H1 (cell line): ENCODE measurements around the gene IL1RAP. TPM values are rescaled to one million over a fixed set of nuclear protein-coding genes. Genes with fewer than 3 reads are reported as not detected.

ENCODE experiments used
- CTCF ChIA-PET: fragments of 300-600 bp; sonication (Branson Sonifier 250); formaldehyde crosslinking; loops from one replicate; lab custom pipeline; 2021; ENCODE audit not compliant: partially characterized antibody; lab: Charles Lee
- POLR2A ChIA-PET: fragments of 300-600 bp; sonication (Branson Sonifier 250); formaldehyde crosslinking; loops from one replicate; lab custom pipeline; 2021; ENCODE audit warnings: inconsistent platforms; ENCODE audit not compliant: partially characterized antibody; lab: Charles Lee
- DNase-seq, 2 experiments: peaks; one replicate each; pipeline versions ENCODE4 v3.0.0 to v3.0.0-alpha.2; 2010 to 2022; ENCODE audit warnings: low spot score in 2 of 2, low read depth in 1 of 2, mixed read lengths in 1 of 2
- FAIRE-seq: peaks from 2 replicates; lab custom pipeline; 2011; peaks lifted over from hg19 to GRCh38; lab: Jason Lieb, UNC
- H2AFZ ChIP-seq: 2 replicates; pipeline ENCODE4 v1.8.1; 2012; ENCODE audit warnings: low read length, inconsistent platforms
- H2AK5ac ChIP-seq: 2 replicates; pipeline ENCODE4 v1.6.1; 2013; ENCODE audit warnings: low read depth, low read length
- H2BK120ac ChIP-seq: replicated peaks from 2 replicates; pipeline ENCODE3; 2013; ENCODE audit warnings: low read depth, low read length, inconsistent platforms
- H2BK12ac ChIP-seq: 2 replicates; pipeline ENCODE4 v1.6.1; 2013; ENCODE audit warnings: low read depth, low read length
- H2BK15ac ChIP-seq: 2 replicates; pipeline ENCODE4 v1.6.1; 2013; ENCODE audit warnings: low read length
- H2BK20ac ChIP-seq: 2 replicates; pipeline ENCODE4 v1.6.1; 2013; ENCODE audit warnings: low read length
- H2BK5ac ChIP-seq: 2 replicates; pipeline ENCODE4 v1.6.1; 2013; ENCODE audit warnings: low read depth, low read length
- H3K14ac ChIP-seq: 2 replicates; pipeline ENCODE4 v1.6.1; 2013; ENCODE audit warnings: inconsistent platforms; ENCODE audit not compliant: insufficient read length
- H3K18ac ChIP-seq: 2 replicates; pipeline ENCODE4 v1.6.1; 2013; ENCODE audit warnings: low read length; ENCODE audit errors: extremely low read depth
- H3K23ac ChIP-seq: 2 replicates; pipeline ENCODE4 v1.6.1; 2013; ENCODE audit warnings: inconsistent platforms; ENCODE audit not compliant: insufficient read length
- H3K23me2 ChIP-seq: 2 replicates; pipeline ENCODE4 v1.6.1; 2013; ENCODE audit warnings: low read depth, low read length
- H3K27ac ChIP-seq: 2 replicates; pipeline ENCODE4 v1.6.1; 2011; ENCODE audit warnings: low read depth, low read length, inconsistent platforms
- H3K27me3 ChIP-seq, 4 experiments: replicated peaks in 1 of 4; 1 replicate in 1 of 4; 2 replicates in 3 of 4; pipeline versions ENCODE4 v1.6.1 to v1.8.1; 2011 to 2013; ENCODE audit warnings: low read length in 3 of 4, mild to moderate bottlenecking in 3 of 4, inconsistent platforms in 2 of 4, mixed read lengths in 2 of 4, moderate library complexity in 1 of 4; ENCODE audit not compliant: control insufficient read depth in 3 of 4, insufficient read depth in 3 of 4; ENCODE audit errors: extremely low read depth in 1 of 4
- H3K36me3 ChIP-seq, 4 experiments: 2 replicates each; pipeline versions ENCODE4 v1.6.1 to v1.8.1; 2011 to 2013; ENCODE audit warnings: mild to moderate bottlenecking in 4 of 4, low read length in 3 of 4, moderate library complexity in 2 of 4, control low read depth in 1 of 4, inconsistent platforms in 1 of 4; ENCODE audit not compliant: insufficient read depth in 4 of 4, control insufficient read depth in 2 of 4
- H3K4ac ChIP-seq: replicated peaks from 2 replicates; pipeline ENCODE3; 2013; ENCODE audit warnings: low read length, low read depth, mixed read lengths, inconsistent platforms; ENCODE audit not compliant: insufficient read length
- H3K4me1 ChIP-seq, 4 experiments: replicated peaks in 1 of 4; 1 replicate in 1 of 4; 2 replicates in 3 of 4; pipeline versions ENCODE4 v1.6.1 to v1.8.1; 2011 to 2013; ENCODE audit warnings: low read length in 3 of 4, inconsistent platforms in 2 of 4, mixed read lengths in 1 of 4; ENCODE audit not compliant: insufficient read depth in 4 of 4, control insufficient read depth in 3 of 4
- H3K4me2 ChIP-seq, 2 experiments: 2 replicates each; pipeline versions ENCODE4 v1.6.1 to v1.8.1; 2011 to 2013; ENCODE audit warnings: low read depth in 2 of 2, low read length in 2 of 2, control low read depth in 1 of 2, inconsistent platforms in 1 of 2, mild to moderate bottlenecking in 1 of 2; ENCODE audit not compliant: insufficient read depth in 1 of 2
- H3K4me3 ChIP-seq, 4 experiments: fragments of 200-600, 300-600 bp in 1 of 4; sonication (generic), shearing (Covaris generic), sonication (Bioruptor Twin) in 1 of 4; 2 replicates each; pipeline versions ENCODE4 v1.5.1 to v1.8.1; 2011 to 2016; ENCODE audit warnings: low read length in 4 of 4, low read depth in 3 of 4, control low read depth in 2 of 4, inconsistent platforms in 2 of 4, mild to moderate bottlenecking in 2 of 4, mixed read lengths in 1 of 4, moderate library complexity in 1 of 4; ENCODE audit not compliant: insufficient read depth in 2 of 4; ENCODE audit errors: extremely low read depth in 1 of 4
- H3K56ac ChIP-seq: replicated peaks from 2 replicates; pipeline ENCODE3; 2013; ENCODE audit warnings: low read depth, mild to moderate bottlenecking, mixed read lengths, low read length, inconsistent platforms; ENCODE audit not compliant: insufficient read length
- H3K79me1 ChIP-seq: 2 replicates; pipeline ENCODE4 v1.6.1; 2013; ENCODE audit warnings: low read depth, low read length, control low read depth
- H3K79me2 ChIP-seq, 2 experiments: 2 replicates each; pipeline versions ENCODE4 v1.6.1 to v1.8.1; 2012 to 2013; ENCODE audit warnings: low read length in 2 of 2, mild to moderate bottlenecking in 2 of 2, inconsistent platforms in 1 of 2; ENCODE audit not compliant: insufficient read depth in 2 of 2, control insufficient read depth in 1 of 2
- H3K9ac ChIP-seq, 4 experiments: replicated peaks in 1 of 4; 1 replicate in 1 of 4; 2 replicates in 3 of 4; pipeline versions ENCODE4 v1.6.1 to v1.8.1; 2011 to 2013; ENCODE audit warnings: low read depth in 3 of 4, low read length in 3 of 4, control low read depth in 2 of 4, mild to moderate bottlenecking in 2 of 4, moderate library complexity in 2 of 4, inconsistent platforms in 1 of 4; ENCODE audit errors: extremely low read depth in 1 of 4
- H3K9me3 ChIP-seq, 2 experiments: 2 replicates each; pipeline versions ENCODE4 v1.6.1 to v1.8.1; 2012 to 2013; ENCODE audit warnings: mild to moderate bottlenecking in 2 of 2, moderate library complexity in 2 of 2, control low read depth in 1 of 2, inconsistent platforms in 1 of 2, low read depth in 1 of 2, low read length in 1 of 2, mixed read lengths in 1 of 2; ENCODE audit not compliant: insufficient read depth in 2 of 2
- H4K20me1 ChIP-seq, 2 experiments: replicated peaks in 1 of 2; 2 replicates each; pipeline versions ENCODE3 to v1.8.1; 2011 to 2013; ENCODE audit warnings: inconsistent platforms in 2 of 2, low read length in 2 of 2, mild to moderate bottlenecking in 1 of 2; ENCODE audit not compliant: insufficient read depth in 2 of 2, control insufficient read depth in 1 of 2
- H4K5ac ChIP-seq: 2 replicates; pipeline ENCODE4 v1.6.1; 2013; ENCODE audit warnings: low read length, low read depth, mixed read lengths, inconsistent platforms; ENCODE audit not compliant: insufficient read length
- H4K8ac ChIP-seq: 2 replicates; pipeline ENCODE4 v1.8.0; 2013; ENCODE audit warnings: mild to moderate bottlenecking, moderate library complexity, low read length, inconsistent platforms; ENCODE audit not compliant: insufficient read depth; ENCODE audit errors: extremely low read depth
- H4K91ac ChIP-seq: replicated peaks from 2 replicates; pipeline ENCODE3; 2013; ENCODE audit warnings: low read length, mixed read lengths, inconsistent platforms; ENCODE audit not compliant: insufficient read length
- BACH1 ChIP-seq: IDR thresholded peaks from 2 replicates; pipeline ENCODE4 v1.6.1; 2012; ENCODE audit warnings: low read length, improper control_type of control experiment
- CBX5 ChIP-seq: fragments of 300-800, 300-1000 bp; sonication (generic); IDR thresholded peaks from 2 replicates; pipeline ENCODE4 v1.7.1; 2016; ENCODE audit warnings: antibody characterized with exemption, low read length, low read depth
- CBX8 ChIP-seq: fragments of 300-800, 300-1000 bp; sonication (generic); IDR thresholded peaks from 2 replicates; pipeline ENCODE4 v1.7.1; 2016; ENCODE audit warnings: low read depth, low read length, borderline replicate concordance
- EZH2 ChIP-seq: fragments of 200-600 bp; sonication (generic); IDR thresholded peaks from 2 replicates; pipeline ENCODE4 v1.7.1; 2012; ENCODE audit warnings: low read depth, mild to moderate bottlenecking, moderate library complexity, low read length, inconsistent platforms; ENCODE audit not compliant: severe bottlenecking
- GTF2F1 ChIP-seq: IDR thresholded peaks from 2 replicates; pipeline ENCODE4 v1.6.1; 2012; ENCODE audit warnings: low read depth, low read length, improper control_type of control experiment, borderline replicate concordance
- HDAC2 ChIP-seq, 2 experiments: fragments of 300-600 bp in 1 of 2; sonication (generic) in 1 of 2; IDR thresholded peaks; 2 replicates each; pipeline ENCODE4 v1.6.1; 2011 to 2012; ENCODE audit warnings: low read depth in 2 of 2, low read length in 2 of 2, mild to moderate bottlenecking in 2 of 2, moderate library complexity in 2 of 2, borderline replicate concordance in 1 of 2, inconsistent platforms in 1 of 2
- PHF8 ChIP-seq: fragments of 200-600 bp; sonication (generic); conservative IDR thresholded peaks from 2 replicates; pipeline ENCODE4 v1.7.1; 2012; ENCODE audit warnings: low read depth, mild to moderate bottlenecking, inconsistent platforms, low read length, moderate library complexity
- RBBP5 ChIP-seq: IDR thresholded peaks from 2 replicates; pipeline ENCODE4 v1.7.1; 2012; ENCODE audit warnings: low read depth, mild to moderate bottlenecking, inconsistent platforms, low read length, moderate library complexity, borderline replicate concordance
- SAP30 ChIP-seq: fragments of 300-600 bp; sonication (generic); IDR thresholded peaks from 2 replicates; pipeline ENCODE4 v1.7.1; 2012; ENCODE audit warnings: low read length, moderate library complexity, mild to moderate bottlenecking, inconsistent platforms; ENCODE audit not compliant: insufficient read depth, insufficient replicate concordance
- SIRT6 ChIP-seq: IDR thresholded peaks from one replicate; pipeline ENCODE4 v1.7.1; 2012; ENCODE audit warnings: low read length, inconsistent platforms
- WGBS, 2 experiments: shearing (Covaris generic) in 1 of 2; methylation state at CpG; one replicate each; pipeline versions ENCODE4 v1.1.6 to v1.1.7; 2013 to 2015; ENCODE audit warnings: low lambda C conversion rate in 2 of 2, mixed read lengths in 2 of 2, inconsistent platforms in 1 of 2, low coverage in 1 of 2, missing lambda C conversion rate in 1 of 2; ENCODE audit not compliant: insufficient replicate concordance in 2 of 2, insufficient coverage in 1 of 2, insufficient read length in 1 of 2; ENCODE audit errors: extremely low coverage in 1 of 2, missing lambda C conversion rate in 1 of 2; 5-methylcytosine and 5-hydroxymethylcytosine counted together
- polyA plus RNA-seq, 7 experiments: library from polyadenylated mRNA; depleted of rRNA in 3 of 7; stranded (reverse) in 5 of 7; unstranded in 2 of 7; fragments of >200 nt in 5 of 7; fragments of 200-250 nt in 2 of 7; gene quantifications; 1 replicate in 5 of 7; 2 replicates in 1 of 7; 4 replicates in 1 of 7; pipeline versions ENCODE4 v1.2.1 to v1.2.3, GENCODE V29; 2011 to 2013; ENCODE audit warnings: missing spikeins in 2 of 7, mixed read lengths in 2 of 7
- total RNA-seq: library from RNA; stranded (reverse); fragmentation: NEBNext Ultra II Directional; extraction: Animal tissue kit (Norgen Biotek cat#: 25700); gene quantifications from 2 replicates; pipeline ENCODE4 v1.2.1, GENCODE V29; 2021
- TF ChIP-seq, protein P1 (sequence below): IDR thresholded peaks from 2 replicates; pipeline ENCODE4 v1.6.1; 2012; ENCODE audit warnings: low read length, inconsistent platforms

IL1RAP gene
- total and polyA plus RNA-seq, 2 of the 8 experiments (the other 6 are each of a cell fraction or from before 2014, with no cell fraction given) = 2.4 to 3.9 TPM

DNA sequence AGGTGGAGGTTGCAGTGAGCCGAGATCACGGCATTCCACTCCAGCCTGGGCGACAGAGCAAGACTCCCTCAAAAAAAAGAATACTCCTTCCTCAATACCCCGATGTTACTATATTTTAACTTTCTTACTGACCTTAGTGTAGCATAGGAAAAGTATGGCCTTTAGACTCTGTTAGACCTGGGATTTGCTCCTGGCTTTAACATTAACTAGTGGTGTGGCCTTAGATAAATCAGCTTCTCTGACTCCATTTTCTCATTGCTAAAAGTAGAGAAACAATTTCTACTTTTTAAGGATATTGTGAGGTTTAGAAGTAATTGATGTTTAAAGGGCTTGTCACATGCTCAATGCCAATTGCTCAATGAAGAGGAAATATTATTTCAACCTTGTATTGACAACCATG lies 7.6 kb upstream of the IL1RAP start:
- H3K79me1 ChIP-seq = no peaks in the 10 kb centered on the region
- CTCF ChIA-PET = interaction anchor here (0.8 kb wide), 1 partner anchor 194 kb away, joined by 3 read pairs; no protein-coding TSS in a partner anchor
- H3K4ac ChIP-seq = no peak overlapping the region
- H3K4me3 ChIP-seq = no peak overlapping the region
- no peak for TF ChIP-seq RBBP5
- no peak for TF ChIP-seq EZH2
- TF ChIP-seq, protein P1, sequence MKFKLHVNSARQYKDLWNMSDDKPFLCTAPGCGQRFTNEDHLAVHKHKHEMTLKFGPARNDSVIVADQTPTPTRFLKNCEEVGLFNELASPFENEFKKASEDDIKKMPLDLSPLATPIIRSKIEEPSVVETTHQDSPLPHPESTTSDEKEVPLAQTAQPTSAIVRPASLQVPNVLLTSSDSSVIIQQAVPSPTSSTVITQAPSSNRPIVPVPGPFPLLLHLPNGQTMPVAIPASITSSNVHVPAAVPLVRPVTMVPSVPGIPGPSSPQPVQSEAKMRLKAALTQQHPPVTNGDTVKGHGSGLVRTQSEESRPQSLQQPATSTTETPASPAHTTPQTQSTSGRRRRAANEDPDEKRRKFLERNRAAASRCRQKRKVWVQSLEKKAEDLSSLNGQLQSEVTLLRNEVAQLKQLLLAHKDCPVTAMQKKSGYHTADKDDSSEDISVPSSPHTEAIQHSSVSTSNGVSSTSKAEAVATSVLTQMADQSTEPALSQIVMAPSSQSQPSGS = no peak
- no peak for TF ChIP-seq HDAC2 (IDR thresholded peaks at IDR 0.05; ENCODE audit: borderline replicate concordance in 1 of 2, low read depth in 2 of 2, low read length in 2 of 2)
- TF ChIP-seq CBX8 = no peak
- no peak for TF ChIP-seq CBX5
- TF ChIP-seq BACH1 = no peak
- no peak for TF ChIP-seq SAP30
- no peak for TF ChIP-seq PHF8
- TF ChIP-seq SIRT6 = no peak
- no peak for TF ChIP-seq GTF2F1
- TF ChIP-seq, all 59 proteins: peak for 0
- Histone ChIP-seq H3K36me3 (no peaks in the 10 kb centered on the region), H4K5ac (no peak overlapping the region), H3K18ac (no peak overlapping the region), H3K27ac (no peak overlapping the region), H3K79me2 (no peaks in the 10 kb centered on the region), H2BK5ac (no peak overlapping the region), H3K23ac (no peak overlapping the region), H4K91ac (no peak overlapping the region), H4K8ac (no peak overlapping the region), H3K56ac (no peak overlapping the region), H2BK15ac (no peak overlapping the region), H3K14ac (no peak overlapping the region), H2AFZ (no peak overlapping the region), H3K9me3 (no peaks in the 10 kb centered on the region), H2BK120ac (no peak overlapping the region), H4K20me1 (no peaks in the 10 kb centered on the region), H2BK20ac (no peak overlapping the region), H2AK5ac (no peak overlapping the region), H2BK12ac (no peak overlapping the region), H3K9ac (no peak overlapping the region), H3K4me1 (no peaks in the 10 kb centered on the region), H3K23me2 (no peaks in the 10 kb centered on the region), H3K27me3 (no peaks in the 10 kb centered on the region), H3K4me2 (no peak overlapping the region)
- POLR2A ChIA-PET = no interaction called here
- 97% methylated on average over 4 of the region's 4 CpGs; no CpG with 5 or more reads in 1 of the 2 experiments for WGBS, 2 experiments
- FAIRE-seq (no peak), DNase-seq (no peak)
